A549 (cell line): ENCODE results near the gene MDM1. TPM values are rescaled to one million over a fixed set of nuclear protein-coding genes. Genes with fewer than 3 reads are reported as not detected.

Experiments used
- ATAC-seq, 2 experiments: fragments of 200-7000 bp in 1 of 2; fragments of >200 bp in 1 of 2; cut with Nextera tagmentation in 1 of 2; cut with Tn5 transposase in 1 of 2; 3 replicates each; pipeline versions ENCODE4 v1.8.0 to v1.9.1; 2018 to 2020; ENCODE audit warnings: mild to moderate bottlenecking in 1 of 2, moderate library complexity in 1 of 2
- CTCF ChIA-PET: fragments of 300-600 bp; sonication (Branson Sonifier 250); formaldehyde crosslinking; extraction: SDS; loops from one replicate; lab custom pipeline; 2021; ENCODE audit warnings: antibody characterized with exemption, inconsistent platforms; lab: Yijun Ruan, JAX
- POLR2A ChIA-PET: fragments of 350-600 bp; formaldehyde crosslinking; extraction: SDS; loops from one replicate; lab custom pipeline; 2021; ENCODE audit warnings: antibody characterized with exemption, inconsistent platforms; lab: Yijun Ruan, JAX
- DNase-seq, 2 experiments: peaks; one replicate each; pipeline versions ENCODE4 v3.0.0 to v3.0.0-alpha.2; 2011 to 2016; ENCODE audit warnings: low read depth in 1 of 2, low spot score in 1 of 2
- FAIRE-seq: peaks from 2 replicates; lab custom pipeline; 2011; peaks lifted over from hg19 to GRCh38; lab: Jason Lieb, UNC
- H3K27ac ChIP-seq, 2 experiments: fragments of >200 bp; sonication (Bioruptor Twin); formaldehyde crosslinking; 3 replicates each; pipeline ENCODE4 v1.5.1; 2016 to 2017
- H3K4me1 ChIP-seq: fragments of >200 bp; sonication (Bioruptor Twin); formaldehyde crosslinking; 3 replicates; pipeline ENCODE4 v1.6.1; 2016
- H3K4me2 ChIP-seq: fragments of >200 bp; sonication (Bioruptor Twin); formaldehyde crosslinking; 3 replicates; pipeline ENCODE4 v1.6.1; 2016
- H3K4me3 ChIP-seq: fragments of >200 bp; sonication (Bioruptor Twin); formaldehyde crosslinking; 3 replicates; pipeline ENCODE4 v1.5.1; 2016
- H3K9me3 ChIP-seq: fragments of >200 bp; sonication (Bioruptor Twin); formaldehyde crosslinking; 3 replicates; pipeline ENCODE4 v1.6.1; 2016
- BHLHE40 ChIP-seq: IDR thresholded peaks from 2 replicates; pipeline ENCODE4 v1.6.1; 2012; ENCODE audit warnings: low read depth, low read length, inconsistent platforms
- CEBPB ChIP-seq, 2 experiments: fragments of >200 bp in 1 of 2; sonication (Bioruptor Twin) in 1 of 2; formaldehyde crosslinking in 1 of 2; IDR thresholded peaks; 2 replicates each; pipeline ENCODE4 v1.6.1; 2012 to 2016
- CHD2 ChIP-seq: fragments of 150-350 bp; IDR thresholded peaks from 2 replicates; pipeline ENCODE4 v1.6.1; 2014; ENCODE audit warnings: low read length; ENCODE audit not compliant: partially characterized antibody
- CHD4 ChIP-seq: fragments of 200-600 bp; sonication (generic); IDR thresholded peaks from 2 replicates; pipeline ENCODE4 v1.6.1; 2016; ENCODE audit warnings: antibody characterized with exemption, mild to moderate bottlenecking, borderline replicate concordance
- EHF ChIP-seq: fragments of 250-450 bp; sonication (Bioruptor Pico); IDR thresholded peaks from 2 replicates; pipeline ENCODE4 v1.5.0; 2020; ENCODE audit warnings: mild to moderate bottlenecking
- FOXS1 ChIP-seq: fragments of 250-450 bp; sonication (Bioruptor Pico); IDR thresholded peaks from 2 replicates; pipeline ENCODE4 v1.5.0; 2020; ENCODE audit warnings: mild to moderate bottlenecking, moderate library complexity
- HDAC2 ChIP-seq: fragments of 200-600 bp; sonication (generic); IDR thresholded peaks from 2 replicates; pipeline ENCODE4 v1.6.1; 2016
- HES2 ChIP-seq: fragments of >200 bp; sonication (Bioruptor Twin); formaldehyde crosslinking; IDR thresholded peaks from 2 replicates; pipeline ENCODE4 v1.6.1; 2016
- HOXA7 ChIP-seq: fragments of 250-450 bp; sonication (Bioruptor Pico); IDR thresholded peaks from 2 replicates; pipeline ENCODE4 v1.5.0; 2020; ENCODE audit warnings: mild to moderate bottlenecking, moderate library complexity
- HOXB5 ChIP-seq: fragments of 250-450 bp; sonication (Bioruptor Pico); IDR thresholded peaks from 2 replicates; pipeline ENCODE4 v1.5.0; 2020; ENCODE audit warnings: mild to moderate bottlenecking, moderate library complexity
- JUN ChIP-seq, 2 experiments: fragments of >200 bp; sonication (Bioruptor Twin); formaldehyde crosslinking; IDR thresholded peaks; 2 replicates in 1 of 2; 3 replicates in 1 of 2; pipeline ENCODE4 v1.6.1; 2016 to 2017
- JUNB ChIP-seq: fragments of >200 bp; sonication (Bioruptor Twin); formaldehyde crosslinking; IDR thresholded peaks from 2 replicates; pipeline ENCODE4 v1.6.1; 2016
- KDM1A ChIP-seq: fragments of 200-600 bp; sonication (generic); IDR thresholded peaks from 2 replicates; pipeline ENCODE4 v1.6.1; 2016; ENCODE audit warnings: low read depth, mild to moderate bottlenecking
- NR3C1 ChIP-seq: fragments of >200 bp; sonication (Bioruptor Twin); formaldehyde crosslinking; IDR thresholded peaks from 3 replicates; pipeline ENCODE4 v1.6.1; 2017
- POLR2A ChIP-seq: IDR thresholded peaks from 2 replicates; pipeline ENCODE4 v1.6.1; 2012; ENCODE audit warnings: mild to moderate bottlenecking, low read length
- RAD21 ChIP-seq, 2 experiments: fragments of >200 bp in 1 of 2; sonication (Bioruptor Twin) in 1 of 2; formaldehyde crosslinking in 1 of 2; IDR thresholded peaks in 1 of 2; conservative IDR thresholded peaks in 1 of 2; 2 replicates in 1 of 2; 3 replicates in 1 of 2; pipeline ENCODE4 v1.6.1; 2012 to 2018; ENCODE audit warnings: inconsistent platforms in 1 of 2
- RARB ChIP-seq: fragments of 250-450 bp; sonication (Bioruptor Pico); IDR thresholded peaks from 2 replicates; pipeline ENCODE4 v1.8.0; 2021; ENCODE audit warnings: mild to moderate bottlenecking, moderate library complexity
- RFX5 ChIP-seq: fragments of 450-650 bp; IDR thresholded peaks from 2 replicates; pipeline ENCODE4 v1.7.1; 2014; ENCODE audit warnings: antibody characterized with exemption, mild to moderate bottlenecking, moderate library complexity
- RNF2 ChIP-seq: fragments of 200-600 bp; sonication (generic); IDR thresholded peaks from 2 replicates; pipeline ENCODE4 v1.6.1; 2016; ENCODE audit warnings: low read depth, mild to moderate bottlenecking, antibody characterized with exemption, moderate library complexity, borderline replicate concordance
- TFCP2L1 ChIP-seq: fragments of 250-450 bp; sonication (Bioruptor Pico); IDR thresholded peaks from 2 replicates; pipeline ENCODE4 v1.5.0; 2021; ENCODE audit warnings: mild to moderate bottlenecking
- TP53 ChIP-seq: fragments of 250-450 bp; sonication (Bioruptor Pico); IDR thresholded peaks from 2 replicates; pipeline ENCODE4 v1.5.0; 2021; ENCODE audit warnings: mild to moderate bottlenecking, moderate library complexity
- ZSCAN20 ChIP-seq: fragments of 250-450 bp; sonication (Bioruptor Pico); IDR thresholded peaks from 2 replicates; pipeline ENCODE4 v1.8.0; 2022; ENCODE audit warnings: mild to moderate bottlenecking, moderate library complexity
- WGBS: methylation state at CpG from one replicate; pipeline ENCODE4 v1.1.6; 2017; ENCODE audit errors: missing lambda C conversion rate; 5-methylcytosine and 5-hydroxymethylcytosine counted together
- polyA plus RNA-seq, 4 experiments: library from polyadenylated mRNA; depleted of rRNA in 3 of 4; stranded (reverse); fragments of >200 nt; fragmentation: RNase III in 1 of 4; extraction: RNeasy Plus Mini Kit Qiagen cat#74134 plus additional on column Dnase treatment in 1 of 4; gene quantifications; 2 replicates in 3 of 4; 3 replicates in 1 of 4; pipeline ENCODE4 v1.2.3, GENCODE V29; 2011 to 2017
- TF ChIP-seq, protein P1 (sequence below): fragments of 150-350 bp; IDR thresholded peaks from 2 replicates; pipeline ENCODE4 v1.6.1; 2014; ENCODE audit warnings: low read depth, mild to moderate bottlenecking, low read length
- TF ChIP-seq, protein P2 (sequence below): fragments of 200-600 bp; sonication (generic); IDR thresholded peaks from 2 replicates; pipeline ENCODE4 v1.6.1; 2016; ENCODE audit warnings: antibody characterized with exemption, mild to moderate bottlenecking, moderate library complexity

The MDM1 gene
- polyA plus RNA-seq, 2 of the 4 experiments (the other 2 are of a cell fraction) = 12.5 to 24.5 TPM

GRCh38 chr12:68264158-68264855, 67.9 kb downstream of the MDM1 start:
- no peak for FAIRE-seq
- no peak overlapping the region for H3K4me2 ChIP-seq
- ChIA-PET POLR2A (no interaction called here), CTCF (no interaction called here)
- WGBS = 47% methylated on average over 7 of the region's 7 CpGs
- TF ChIP-seq CHD2 = no peak
- TF ChIP-seq CEBPB (IDR thresholded peaks at IDR 0.05) = no peak
- no peak for TF ChIP-seq JUNB
- TF ChIP-seq CHD4 = no peak
- TF ChIP-seq EHF (CRISPR knock-in tag) = no peak
- no peak for TF ChIP-seq ZSCAN20 (CRISPR knock-in tag)
- TF ChIP-seq KDM1A = no peak
- no peak for TF ChIP-seq TFCP2L1 (CRISPR knock-in tag)
- H3K9me3 ChIP-seq = no peaks in the 10 kb centered on the region
- no peak for DNase-seq
- no peaks in the 10 kb centered on the region for H3K4me1 ChIP-seq
- ATAC-seq = no peak
- H3K27ac ChIP-seq = no peak overlapping the region
- no peak overlapping the region for H3K4me3 ChIP-seq

DNA sequence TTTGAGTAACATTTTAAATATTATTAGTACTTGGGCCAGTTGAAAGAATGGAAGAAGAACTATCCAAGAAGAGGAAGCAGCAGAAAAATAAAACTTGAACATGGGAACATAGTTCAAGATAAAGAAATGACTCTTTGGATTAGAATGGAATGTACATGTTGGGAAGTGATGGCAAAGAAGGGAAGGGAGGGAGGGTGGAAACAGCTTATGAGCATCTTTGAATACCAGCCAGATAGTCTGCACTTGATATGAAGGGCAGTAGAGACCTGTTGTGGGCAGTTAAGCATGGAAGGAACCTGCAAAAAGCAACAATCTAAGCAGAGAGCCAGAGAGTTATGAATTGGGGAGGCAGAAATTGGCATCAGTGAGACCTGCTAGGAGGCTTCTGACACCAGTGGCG, 68.8 kb downstream of the MDM1 start:
- 52% methylated on average over 1 of the region's 1 CpG for WGBS
- Histone ChIP-seq H3K4me1 (no peaks in the 10 kb centered on the region), H3K4me2 (no peak overlapping the region), H3K4me3 (no peak overlapping the region), H3K27ac (no peak overlapping the region), H3K9me3 (no peaks in the 10 kb centered on the region)
- DNase-seq = no peak
- ATAC-seq = no peak
- FAIRE-seq = no peak
- TF ChIP-seq TP53 (CRISPR knock-in tag) = no peak
- ChIA-PET CTCF (no interaction called here), POLR2A (no interaction called here)

- no peak for DNase-seq
- ChIA-PET CTCF (no interaction called here), POLR2A (no interaction called here)
- Histone ChIP-seq H3K27ac (no peak overlapping the region), H3K4me3 (no peak overlapping the region), H3K4me1 (no peaks in the 10 kb centered on the region), H3K4me2 (no peak overlapping the region), H3K9me3 (no peaks in the 10 kb centered on the region)
- no peak for FAIRE-seq
- TF ChIP-seq KDM1A (no peak), BHLHE40 (no peak), RAD21 (conservative IDR thresholded peaks at IDR 0.05 in 1 of 2, IDR thresholded peaks at IDR 0.05 in 1 of 2) (no peak), FOXS1 (CRISPR knock-in tag) (no peak), HOXA7 (CRISPR knock-in tag) (no peak), HES2 (no peak), POLR2A (no peak), RNF2 (no peak), NR3C1 (no peak), HDAC2 (no peak), JUN (IDR thresholded peaks at IDR 0.05) (no peak)
- TF ChIP-seq, protein P1, sequence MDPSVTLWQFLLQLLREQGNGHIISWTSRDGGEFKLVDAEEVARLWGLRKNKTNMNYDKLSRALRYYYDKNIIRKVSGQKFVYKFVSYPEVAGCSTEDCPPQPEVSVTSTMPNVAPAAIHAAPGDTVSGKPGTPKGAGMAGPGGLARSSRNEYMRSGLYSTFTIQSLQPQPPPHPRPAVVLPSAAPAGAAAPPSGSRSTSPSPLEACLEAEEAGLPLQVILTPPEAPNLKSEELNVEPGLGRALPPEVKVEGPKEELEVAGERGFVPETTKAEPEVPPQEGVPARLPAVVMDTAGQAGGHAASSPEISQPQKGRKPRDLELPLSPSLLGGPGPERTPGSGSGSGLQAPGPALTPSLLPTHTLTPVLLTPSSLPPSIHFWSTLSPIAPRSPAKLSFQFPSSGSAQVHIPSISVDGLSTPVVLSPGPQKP = no peak
- no peak for ATAC-seq
These were observed 70.3 kb downstream of the MDM1 start for GRCh38 chr12:68261896-68262295.

DNA sequence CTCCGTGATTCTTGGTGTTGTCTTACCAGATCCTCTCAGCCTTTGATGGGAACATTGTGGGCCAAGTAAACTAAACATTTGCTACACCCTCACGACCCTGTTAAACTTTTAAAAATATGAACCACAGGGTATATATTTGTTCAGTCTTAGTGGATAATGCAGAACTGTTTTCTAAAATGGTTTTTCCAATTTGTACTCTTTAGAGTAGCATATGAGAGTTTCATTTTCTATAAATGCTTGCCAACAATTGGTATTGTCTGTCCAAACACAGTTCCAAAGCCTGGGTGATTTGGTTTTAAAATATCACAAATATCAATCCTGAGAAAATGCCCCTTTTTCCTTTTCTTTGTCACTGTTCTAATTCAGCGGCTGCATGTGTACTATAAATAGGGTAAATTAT, 72.0 kb downstream of the MDM1 start:
- TF ChIP-seq CHD4 (no peak), RFX5 (no peak), HOXB5 (CRISPR knock-in tag) (no peak), RARB (CRISPR knock-in tag) (no peak)
- TF ChIP-seq, protein P2, sequence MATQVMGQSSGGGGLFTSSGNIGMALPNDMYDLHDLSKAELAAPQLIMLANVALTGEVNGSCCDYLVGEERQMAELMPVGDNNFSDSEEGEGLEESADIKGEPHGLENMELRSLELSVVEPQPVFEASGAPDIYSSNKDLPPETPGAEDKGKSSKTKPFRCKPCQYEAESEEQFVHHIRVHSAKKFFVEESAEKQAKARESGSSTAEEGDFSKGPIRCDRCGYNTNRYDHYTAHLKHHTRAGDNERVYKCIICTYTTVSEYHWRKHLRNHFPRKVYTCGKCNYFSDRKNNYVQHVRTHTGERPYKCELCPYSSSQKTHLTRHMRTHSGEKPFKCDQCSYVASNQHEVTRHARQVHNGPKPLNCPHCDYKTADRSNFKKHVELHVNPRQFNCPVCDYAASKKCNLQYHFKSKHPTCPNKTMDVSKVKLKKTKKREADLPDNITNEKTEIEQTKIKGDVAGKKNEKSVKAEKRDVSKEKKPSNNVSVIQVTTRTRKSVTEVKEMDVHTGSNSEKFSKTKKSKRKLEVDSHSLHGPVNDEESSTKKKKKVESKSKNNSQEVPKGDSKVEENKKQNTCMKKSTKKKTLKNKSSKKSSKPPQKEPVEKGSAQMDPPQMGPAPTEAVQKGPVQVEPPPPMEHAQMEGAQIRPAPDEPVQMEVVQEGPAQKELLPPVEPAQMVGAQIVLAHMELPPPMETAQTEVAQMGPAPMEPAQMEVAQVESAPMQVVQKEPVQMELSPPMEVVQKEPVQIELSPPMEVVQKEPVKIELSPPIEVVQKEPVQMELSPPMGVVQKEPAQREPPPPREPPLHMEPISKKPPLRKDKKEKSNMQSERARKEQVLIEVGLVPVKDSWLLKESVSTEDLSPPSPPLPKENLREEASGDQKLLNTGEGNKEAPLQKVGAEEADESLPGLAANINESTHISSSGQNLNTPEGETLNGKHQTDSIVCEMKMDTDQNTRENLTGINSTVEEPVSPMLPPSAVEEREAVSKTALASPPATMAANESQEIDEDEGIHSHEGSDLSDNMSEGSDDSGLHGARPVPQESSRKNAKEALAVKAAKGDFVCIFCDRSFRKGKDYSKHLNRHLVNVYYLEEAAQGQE = no peak
- FAIRE-seq (no peak), DNase-seq (no peak), ATAC-seq (no peak)
- 36% methylated on average over 3 of the region's 3 CpGs for WGBS
- Histone ChIP-seq H3K4me2 (no peak overlapping the region), H3K4me1 (no peaks in the 10 kb centered on the region), H3K27ac (no peak overlapping the region), H3K4me3 (no peak overlapping the region), H3K9me3 (no peaks in the 10 kb centered on the region)
- CTCF ChIA-PET = interaction anchor here (0.6 kb wide), 1 partner anchor 1426 kb away, joined by 3 read pairs; no protein-coding TSS in a partner anchor
- POLR2A ChIA-PET = no interaction called here
